SU-DHL-6 (cell line): Measurements from ENCODE around the gene ZNF205.

Experiments
- H2AFZ ChIP-seq: fragments of 200-600 bp; sonication (generic); 2 replicates; pipeline ENCODE4 v1.6.1; 2014; ENCODE audit warnings: low read depth, mild to moderate bottlenecking, moderate library complexity, mixed read lengths, antibody characterized with exemption, low read length; ENCODE audit not compliant: severe bottlenecking
- H3F3A ChIP-seq: fragments of 200-600 bp; shearing (Covaris generic); 2 replicates; pipeline ENCODE4 v1.6.0; 2016; ENCODE audit warnings: antibody characterized with exemption, mild to moderate bottlenecking; ENCODE audit not compliant: insufficient read depth
- H3K27ac ChIP-seq: fragments of 200-600 bp; sonication (generic); 2 replicates; pipeline ENCODE4 v1.5.1; 2016; ENCODE audit warnings: low read depth, mild to moderate bottlenecking, low read length, moderate library complexity, mixed read lengths
- H3K27me3 ChIP-seq: fragments of 200-600 bp; sonication (generic), shearing (Covaris generic); 2 replicates; pipeline ENCODE4 v1.6.0; 2014; ENCODE audit warnings: mild to moderate bottlenecking, low read length
- H3K36me3 ChIP-seq: fragments of 200-600 bp; sonication (generic); 2 replicates; pipeline ENCODE4 v1.6.1; 2014; ENCODE audit warnings: mild to moderate bottlenecking, low read length, mixed read lengths
- H3K4me2 ChIP-seq: fragments of 300-600, 200-600 bp; shearing (Covaris generic), sonication (generic); 2 replicates; pipeline ENCODE4 v1.6.0; 2014; ENCODE audit warnings: low read length, low read depth, mild to moderate bottlenecking; ENCODE audit not compliant: poor library complexity, severe bottlenecking
- H3K4me3 ChIP-seq: fragments of 200-600 bp; sonication (generic); 2 replicates; pipeline ENCODE4 v1.5.1; 2014; ENCODE audit warnings: antibody characterized with exemption, low read length, mild to moderate bottlenecking, mixed read lengths; ENCODE audit not compliant: insufficient read depth, poor library complexity, severe bottlenecking
- H3K79me2 ChIP-seq: fragments of 200-600 bp; sonication (generic); 2 replicates; pipeline ENCODE4 v1.6.1; 2014; ENCODE audit warnings: mild to moderate bottlenecking, low read length, moderate library complexity; ENCODE audit not compliant: insufficient read depth
- H3K9ac ChIP-seq: fragments of 200-600 bp; sonication (generic); 2 replicates; pipeline ENCODE4 v1.7.0; 2014; ENCODE audit warnings: mild to moderate bottlenecking, low read length
- H3K9me2 ChIP-seq: fragments of 200-600 bp; sonication (generic); replicated peaks from 2 replicates; pipeline ENCODE4 v1.6.1; 2014; ENCODE audit warnings: low read length; ENCODE audit not compliant: insufficient read depth
- H3K9me3 ChIP-seq: fragments of 200-600 bp; sonication (generic); 2 replicates; pipeline ENCODE4 v1.6.1; 2014; ENCODE audit warnings: low read length, mixed read lengths; ENCODE audit not compliant: insufficient read depth
- H4K20me1 ChIP-seq: fragments of 200-600 bp; sonication (generic); 2 replicates; pipeline ENCODE4 v1.6.1; 2014; ENCODE audit warnings: low read depth, mild to moderate bottlenecking, antibody characterized with exemption, low read length, moderate library complexity, mixed read lengths
- EZH2phosphoT487 ChIP-seq: fragments of 200-600 bp; sonication (generic), shearing (Covaris generic); conservative IDR thresholded peaks from 2 replicates; pipeline ENCODE4 v1.6.1; 2018; ENCODE audit warnings: mild to moderate bottlenecking, antibody characterized with exemption, low read length, moderate library complexity, mixed read lengths
- TF ChIP-seq, protein P1 (sequence below): fragments of 200-600 bp; sonication (generic); IDR thresholded peaks from one replicate; pipeline ENCODE4 v1.5.1; 2017; ENCODE audit warnings: antibody characterized with exemption, mild to moderate bottlenecking, low read length, moderate library complexity; ENCODE audit not compliant: insufficient read depth, poor library complexity, severe bottlenecking

Gene ZNF205

DNA sequence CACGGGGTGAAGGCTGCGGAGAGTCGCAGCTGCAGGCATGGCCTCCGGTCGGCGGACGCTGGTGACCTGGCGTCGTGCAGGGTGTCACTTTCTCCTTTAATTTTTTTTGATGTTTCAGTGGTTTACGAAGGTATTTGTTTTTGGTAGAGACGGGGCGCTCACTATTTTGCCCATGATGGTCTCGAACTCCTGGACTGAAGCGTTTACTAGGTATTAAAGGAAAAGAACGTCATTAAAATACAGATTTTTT lies 39.6 kb downstream of the ZNF205 start:
- Histone ChIP-seq H3K36me3 (no peaks in the 10 kb centered on the region), H3K9me3 (no peaks in the 10 kb centered on the region), H3K9ac (no peak overlapping the region), H3K79me2 (no peaks in the 10 kb centered on the region), H3F3A (peaks cover 12% of the 10 kb centered on the region; the same call in 1 of the 2 replicates), H3K27me3 (no peaks in the 10 kb centered on the region), H3K9me2 (no peaks in the 10 kb centered on the region), H2AFZ (no peak overlapping the region), H3K4me3 (no peak overlapping the region), H4K20me1 (no peaks in the 10 kb centered on the region), H3K27ac (no peak overlapping the region), H3K4me2 (peak overlapping the region; percentile 36)
- TF ChIP-seq, protein P1, sequence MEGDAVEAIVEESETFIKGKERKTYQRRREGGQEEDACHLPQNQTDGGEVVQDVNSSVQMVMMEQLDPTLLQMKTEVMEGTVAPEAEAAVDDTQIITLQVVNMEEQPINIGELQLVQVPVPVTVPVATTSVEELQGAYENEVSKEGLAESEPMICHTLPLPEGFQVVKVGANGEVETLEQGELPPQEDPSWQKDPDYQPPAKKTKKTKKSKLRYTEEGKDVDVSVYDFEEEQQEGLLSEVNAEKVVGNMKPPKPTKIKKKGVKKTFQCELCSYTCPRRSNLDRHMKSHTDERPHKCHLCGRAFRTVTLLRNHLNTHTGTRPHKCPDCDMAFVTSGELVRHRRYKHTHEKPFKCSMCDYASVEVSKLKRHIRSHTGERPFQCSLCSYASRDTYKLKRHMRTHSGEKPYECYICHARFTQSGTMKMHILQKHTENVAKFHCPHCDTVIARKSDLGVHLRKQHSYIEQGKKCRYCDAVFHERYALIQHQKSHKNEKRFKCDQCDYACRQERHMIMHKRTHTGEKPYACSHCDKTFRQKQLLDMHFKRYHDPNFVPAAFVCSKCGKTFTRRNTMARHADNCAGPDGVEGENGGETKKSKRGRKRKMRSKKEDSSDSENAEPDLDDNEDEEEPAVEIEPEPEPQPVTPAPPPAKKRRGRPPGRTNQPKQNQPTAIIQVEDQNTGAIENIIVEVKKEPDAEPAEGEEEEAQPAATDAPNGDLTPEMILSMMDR = no peak
- no peak for TF ChIP-seq EZH2phosphoT487

DNA sequence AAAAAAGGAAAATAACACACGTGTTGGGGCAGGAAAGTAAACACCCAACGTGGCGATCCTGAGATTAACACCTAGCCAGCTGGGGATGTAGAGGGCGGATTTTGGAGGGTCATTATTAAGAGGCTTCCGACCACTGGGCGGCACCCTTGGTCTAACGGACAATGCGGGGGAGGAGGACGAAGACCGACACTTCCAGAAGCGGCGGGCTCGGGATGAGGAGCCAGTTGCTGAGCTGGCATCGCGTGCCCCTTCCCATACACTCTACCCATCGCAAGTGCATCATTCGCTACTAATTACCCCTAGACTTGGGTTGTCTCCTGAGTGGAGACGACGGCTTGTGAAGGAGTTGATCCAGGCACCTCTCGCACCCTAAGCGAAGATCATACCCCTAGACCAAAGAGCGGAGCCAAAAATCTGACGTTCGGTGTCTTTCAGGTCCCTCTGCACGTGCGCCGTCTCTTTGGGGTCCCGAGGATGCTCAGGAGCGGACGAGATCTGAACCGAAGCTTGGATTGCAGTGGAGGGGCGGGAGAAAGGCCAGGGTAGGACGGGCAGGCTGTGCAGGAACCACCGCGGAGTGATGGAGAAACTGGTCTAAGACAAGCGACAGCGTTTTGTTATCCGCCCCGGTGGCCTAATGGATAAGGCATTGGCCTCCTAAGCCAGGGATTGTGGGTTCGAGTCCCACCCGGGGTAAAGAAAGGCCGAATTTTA lies 40.0 kb downstream of the ZNF205 start:
- no peaks in the 10 kb centered on the region for H3K79me2 ChIP-seq
- H3K27ac ChIP-seq = no peak overlapping the region
- H3K9me2 ChIP-seq = no peaks in the 10 kb centered on the region
- peaks cover 12% of the 10 kb centered on the region; the same call in 1 of the 2 replicates for H3F3A ChIP-seq
- no peaks in the 10 kb centered on the region for H4K20me1 ChIP-seq
- no peak overlapping the region for H2AFZ ChIP-seq
- H3K9me3 ChIP-seq = no peaks in the 10 kb centered on the region
- TF ChIP-seq EZH2phosphoT487 = no peak
- TF ChIP-seq, protein P1 = peak; percentile 17
- no peaks in the 10 kb centered on the region for H3K27me3 ChIP-seq
- H3K4me3 ChIP-seq = no peak overlapping the region
- peak overlapping the region; percentile 36 for H3K4me2 ChIP-seq
- H3K9ac ChIP-seq = no peak overlapping the region
- no peaks in the 10 kb centered on the region for H3K36me3 ChIP-seq

DNA sequence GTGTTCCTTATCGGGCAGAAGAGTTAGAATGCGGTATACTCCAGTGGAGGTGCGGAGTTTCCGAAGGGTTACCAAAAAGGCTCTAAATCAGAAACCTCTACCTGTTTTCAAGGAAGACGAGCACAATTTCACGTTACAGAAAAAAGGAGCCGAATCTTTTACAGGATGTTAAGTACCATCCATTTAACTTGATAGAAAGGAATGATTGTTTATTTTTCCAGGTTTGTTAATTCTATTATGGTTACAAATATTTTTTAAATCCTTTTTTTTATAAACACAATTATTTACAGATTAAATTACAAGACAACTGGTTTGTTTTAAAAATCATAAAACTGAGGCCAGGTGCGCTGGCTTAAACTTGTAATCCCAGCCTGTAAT lies 40.6 kb downstream of the ZNF205 start:
- no peak overlapping the region for H3K27ac ChIP-seq
- H3K27me3 ChIP-seq = no peaks in the 10 kb centered on the region
- no peak overlapping the region for H2AFZ ChIP-seq
- no peak overlapping the region for H3K4me3 ChIP-seq
- H4K20me1 ChIP-seq = no peaks in the 10 kb centered on the region
- no peaks in the 10 kb centered on the region for H3K79me2 ChIP-seq
- TF ChIP-seq EZH2phosphoT487 = no peak
- TF ChIP-seq, protein P1 = no peak
- H3K9me3 ChIP-seq = no peaks in the 10 kb centered on the region
- H3K9ac ChIP-seq = no peak overlapping the region
- H3K4me2 ChIP-seq = no peak overlapping the region
- H3F3A ChIP-seq = peaks cover 12% of the 10 kb centered on the region; the same call in 1 of the 2 replicates
- no peaks in the 10 kb centered on the region for H3K36me3 ChIP-seq
- no peaks in the 10 kb centered on the region for H3K9me2 ChIP-seq
